Measurements from ENCODE around the gene KLHL10. TPM values are rescaled to one million over a fixed set of nuclear protein-coding genes. Genes with fewer than 3 reads are reported as not detected.

KLHL10 gene
- total RNA-seq, 4 donors from 2014 or later, result not detected

DNA sequence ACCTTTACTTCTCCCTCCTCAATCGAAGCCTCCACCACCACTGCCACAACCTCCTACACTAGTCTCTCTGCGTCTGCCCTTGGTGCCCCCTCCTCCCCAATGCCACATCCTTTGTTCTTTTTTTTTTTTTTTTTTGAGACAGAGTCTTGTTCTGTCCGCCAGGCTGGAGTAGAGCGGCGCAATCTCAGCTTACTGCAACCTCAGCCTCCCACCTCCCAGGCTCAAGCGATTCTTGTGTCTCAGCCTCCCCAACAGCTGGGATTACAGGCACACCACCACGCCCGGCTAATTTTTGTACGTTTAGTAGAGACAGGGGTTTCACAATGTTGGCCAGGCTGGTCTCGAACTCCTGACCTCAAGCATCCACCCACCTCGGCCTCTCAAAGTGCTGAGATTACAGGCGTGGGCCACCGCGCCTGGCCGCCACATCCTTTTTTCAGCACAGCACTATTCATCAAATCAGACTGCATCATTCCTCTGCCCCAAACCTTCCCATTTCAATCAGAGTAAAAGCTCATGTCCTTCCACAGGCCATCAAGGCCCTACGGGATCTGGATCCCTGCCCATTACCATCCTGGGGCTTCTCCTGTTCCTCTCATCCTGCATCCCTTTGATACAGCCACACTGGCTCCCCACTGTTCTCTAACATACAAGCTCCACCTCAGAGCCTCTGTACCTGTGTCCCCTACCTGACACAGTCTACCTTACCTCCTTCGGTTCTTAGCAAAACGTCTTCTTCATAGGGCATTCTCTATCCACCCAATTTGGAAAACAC lies 25.6 kb downstream of the KLHL10 start:
- peaks cover 0 to 48% (median 19%) of the 10 kb centered on the region in 4 donors for H3K4me1 ChIP-seq
- DNase-seq (ENCODE audit: low spot score in 2 of 2), result no peak
- WGBS, 2 donors, result 52 to 54% methylated on average over 18 of the region's 18 CpGs

DNA sequence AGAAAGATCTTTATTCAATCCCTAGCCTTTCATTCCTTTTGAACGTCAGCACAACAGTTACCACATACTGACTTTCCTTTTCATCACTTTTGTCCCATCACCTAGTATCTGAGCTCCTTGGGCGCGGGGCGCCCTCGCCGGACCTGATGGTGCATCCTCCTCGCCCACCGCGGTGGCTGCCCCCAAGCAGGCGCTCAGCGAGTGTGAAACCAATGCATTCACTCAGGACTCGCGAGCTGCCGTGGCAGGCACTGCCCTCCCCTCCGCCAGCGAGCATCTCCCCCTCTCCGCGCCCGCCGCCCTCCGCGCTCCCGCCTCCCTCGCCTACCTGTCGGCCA lies 26.8 kb downstream of the KLHL10 start:
- peak overlapping the region; percentile 73 to 90 (median 87) for H3K27ac ChIP-seq
- TF ChIP-seq POLR2A (IDR thresholded peaks at IDR 0.05), result no peak
- TF ChIP-seq CTCF (IDR thresholded peaks at IDR 0.05), result no peak
- no peak for TF ChIP-seq EP300 (IDR thresholded peaks at IDR 0.05)
- peaks cover 0 to 28% (median 0%) of the 10 kb centered on the region in 3 donors for H3K36me3 ChIP-seq
- peak overlapping the region; percentile 64 to 98 (median 80) for H3K4me3 ChIP-seq
- no peak for DNase-seq (ENCODE audit: low spot score in 2 of 2)
- H3K4me1 ChIP-seq, result peaks cover 0 to 48% (median 19%) of the 10 kb centered on the region in 4 donors
- H3K9me3 ChIP-seq, result no peaks in the 10 kb centered on the region
- no peaks in the 10 kb centered on the region for H3K27me3 ChIP-seq
- WGBS, 2 donors, result 0% methylated on average over 24 to 25 of the region's 25 CpGs

More for the DNA sequence above, 25.6 kb downstream of the KLHL10 start:
- Histone ChIP-seq H3K27ac (no peak overlapping the region), H3K27me3 (no peaks in the 10 kb centered on the region), H3K9me3 (no peaks in the 10 kb centered on the region), H3K36me3 (peaks cover 0 to 18% (median 0%) of the 10 kb centered on the region in 3 donors), H3K4me3 (peak overlapping the region in 3 of 4 donors; percentile 3 to 89 (median 64))
- TF ChIP-seq EP300 (IDR thresholded peaks at IDR 0.05), result no peak
- no peak for TF ChIP-seq POLR2A (IDR thresholded peaks at IDR 0.05)
- no peak for TF ChIP-seq CTCF (IDR thresholded peaks at IDR 0.05)

GRCh38 chr17:41864836-41865595 lies 27.4 kb downstream of the KLHL10 start, which contains the start of gene KLHL11:
Gene KLHL11, minus strand, starts transcription at chr17:41865423. Its CDS starts 53 bp downstream, at chr17:41865370.
- Histone ChIP-seq H3K4me3 (peak within 1 kb of the TSS; percentile 64 to 98 (median 80)), H3K4me1 (peaks cover 0 to 43% (median 19%) of the 10 kb centered on the region in 4 donors), H3K27ac (peak within 1 kb of the TSS; percentile 73 to 90 (median 87)), H3K36me3 (peaks cover 0 to 33% (median 3%) of the 10 kb centered on the region in 3 donors), H3K27me3 (no peaks in the 10 kb centered on the region), H3K9me3 (no peaks in the 10 kb centered on the region)
- DNase-seq (ENCODE audit: low spot score in 2 of 2), result peak; percentile 77 to 79
- WGBS, 2 donors, result 0 to 1% methylated on average over 12 to 54 of the region's 90 CpGs
- TF ChIP-seq CTCF (IDR thresholded peaks at IDR 0.05), result peak in 1 of 5 experiments; percentile 44
- TF ChIP-seq EP300 (IDR thresholded peaks at IDR 0.05), result peak in 1 of 2 donors; percentile 87
- TF ChIP-seq POLR2A (IDR thresholded peaks at IDR 0.05), result peak; percentile 68 to 83

DNA sequence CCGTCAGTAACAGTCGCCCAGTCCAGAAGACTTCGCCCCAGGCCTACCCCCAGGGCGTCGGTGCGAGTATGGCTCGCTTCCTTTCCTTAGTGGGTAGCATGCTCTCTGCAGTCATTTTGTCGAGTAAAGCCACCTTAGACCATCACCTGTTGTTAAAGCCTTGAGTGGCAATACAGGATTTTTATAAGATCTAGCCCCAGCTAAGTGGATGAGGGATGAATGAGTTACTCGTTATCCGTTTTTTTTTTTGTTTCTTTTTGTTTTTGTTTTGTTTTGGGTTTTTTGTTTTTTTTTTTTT lies 27.9 kb downstream of the KLHL10 start:
- no peaks in the 10 kb centered on the region for H3K9me3 ChIP-seq
- peak overlapping the region; percentile 64 to 98 (median 80) for H3K4me3 ChIP-seq
- no peak for DNase-seq (ENCODE audit: low spot score in 2 of 2)
- H3K27me3 ChIP-seq, result no peaks in the 10 kb centered on the region
- H3K27ac ChIP-seq, result peak overlapping the region in 3 of 4 donors; percentile 2 to 90 (median 86)
- H3K36me3 ChIP-seq, result peaks cover 0 to 39% (median 9%) of the 10 kb centered on the region in 3 donors
- TF ChIP-seq EP300 (IDR thresholded peaks at IDR 0.05) (no peak), POLR2A (IDR thresholded peaks at IDR 0.05) (no peak), CTCF (IDR thresholded peaks at IDR 0.05) (no peak)
- peaks cover 0 to 38% (median 19%) of the 10 kb centered on the region in 4 donors for H3K4me1 ChIP-seq
- 0 to 1% methylated on average over 10 of the region's 10 CpGs for WGBS, 2 donors

Data from tibial nerve (tissue), 4 donors.